ENCODE results near the gene GCKR. TPM values are rescaled to one million over a fixed set of nuclear protein-coding genes. Genes with fewer than 3 reads are reported as not detected.

GCKR gene
- total and polyA plus RNA-seq, 2 donors = 0.11 to 0.49 TPM

GRCh38 chr2:27569398-27569797, 72.8 kb downstream of the GCKR start:
- no peak overlapping the region for H3K27ac ChIP-seq (ENCODE audit: low read depth)
- DNase-seq (ENCODE audit: extremely low spot score) = no peak
- 56% methylated on average over 2 of the region's 2 CpGs for WGBS
- no peak overlapping the region for H3K4me3 ChIP-seq (ENCODE audit: low read depth, low read length)
- H3K4me1 ChIP-seq (ENCODE audit: insufficient read depth) = no peaks in the 10 kb centered on the region
- no peaks in the 10 kb centered on the region for H3K36me3 ChIP-seq (ENCODE audit: insufficient read depth)

- 66% methylated on average over 3 of the region's 3 CpGs for WGBS
- no peak for DNase-seq (ENCODE audit: extremely low spot score)
- H3K36me3 ChIP-seq (ENCODE audit: insufficient read depth) = no peaks in the 10 kb centered on the region
Observed at GRCh38 chr2:27571197-27571596, 74.6 kb downstream of the GCKR start.

DNA sequence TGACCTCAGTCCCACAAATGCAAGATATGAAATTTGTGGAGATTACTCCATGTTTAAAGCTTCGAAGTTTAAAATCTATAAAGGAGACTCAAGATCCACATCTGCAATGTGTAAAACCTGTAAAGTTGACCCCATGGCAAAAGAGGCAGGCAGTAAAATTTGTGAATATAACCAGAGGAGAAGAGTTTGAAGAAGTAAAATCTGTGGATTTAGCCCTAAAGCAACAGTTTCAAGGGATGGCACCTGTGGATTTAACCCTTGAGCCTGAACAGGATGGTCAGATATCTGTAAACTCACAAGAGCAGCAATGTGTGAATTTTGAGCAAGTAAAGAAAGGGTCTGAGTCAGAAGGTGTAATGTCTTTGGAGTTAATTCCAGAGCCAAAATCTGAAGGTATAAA, 75.0 kb downstream of the GCKR start:
- H3K4me3 ChIP-seq (ENCODE audit: low read depth, low read length) = no peak overlapping the region
- no peaks in the 10 kb centered on the region for H3K4me1 ChIP-seq (ENCODE audit: insufficient read depth)
- H3K27ac ChIP-seq (ENCODE audit: low read depth) = no peak overlapping the region
- DNase-seq (ENCODE audit: extremely low spot score) = no peak
- 83% methylated on average over 1 of the region's 1 CpG for WGBS
- no peaks in the 10 kb centered on the region for H3K36me3 ChIP-seq (ENCODE audit: insufficient read depth)

More at GRCh38 chr2:27571197-27571596, 74.6 kb downstream of the GCKR start:
- no peaks in the 10 kb centered on the region for H3K4me1 ChIP-seq (ENCODE audit: insufficient read depth)
- H3K4me3 ChIP-seq (ENCODE audit: low read depth, low read length) = no peak overlapping the region
- H3K27ac ChIP-seq (ENCODE audit: low read depth) = no peak overlapping the region

- Histone ChIP-seq H3K4me3 (ENCODE audit: low read depth, low read length) (no peak overlapping the region), H3K27ac (ENCODE audit: low read depth) (no peak overlapping the region), H3K36me3 (ENCODE audit: insufficient read depth) (no peaks in the 10 kb centered on the region), H3K4me1 (ENCODE audit: insufficient read depth) (no peaks in the 10 kb centered on the region)
- 79% methylated on average over 2 of the region's 2 CpGs for WGBS
- DNase-seq (ENCODE audit: extremely low spot score) = no peak
Observed at GRCh38 chr2:27572439-27572838, 75.8 kb downstream of the GCKR start.

DNA sequence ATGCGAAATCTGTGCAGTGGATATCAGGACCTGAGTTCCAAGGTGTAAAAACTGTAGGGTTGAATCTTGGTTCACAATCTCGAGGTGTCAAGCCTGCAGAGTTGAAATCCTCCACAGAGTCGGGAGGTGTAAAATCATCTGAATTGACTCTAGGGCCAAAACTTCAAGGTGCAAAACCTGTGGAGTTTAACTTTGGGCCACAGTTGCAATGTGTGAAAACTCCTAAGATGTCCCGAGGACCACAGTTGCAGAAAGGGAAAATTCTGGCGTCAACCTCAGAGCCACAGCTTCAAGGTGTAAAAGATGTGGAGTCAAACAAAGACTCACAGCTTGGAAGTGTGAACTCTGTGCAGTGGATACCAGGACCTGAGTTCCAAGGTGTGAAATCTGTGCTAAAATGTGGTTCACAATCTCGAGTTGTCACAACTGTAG, 76.4 kb downstream of the GCKR start:
- 76% methylated on average over 6 of the region's 6 CpGs for WGBS
- DNase-seq (ENCODE audit: extremely low spot score) = no peak

More for the DNA sequence above, 76.4 kb downstream of the GCKR start:
- no peak overlapping the region for H3K4me3 ChIP-seq (ENCODE audit: low read depth, low read length)
- no peak overlapping the region for H3K27ac ChIP-seq (ENCODE audit: low read depth)
- H3K4me1 ChIP-seq (ENCODE audit: insufficient read depth) = no peaks in the 10 kb centered on the region
- no peaks in the 10 kb centered on the region for H3K36me3 ChIP-seq (ENCODE audit: insufficient read depth)

Small RNAs within 50 kb of the gene (small RNA-seq; reads per million reads assigned to genes)
- gene RNU6-986P = not detected

Other genes with a start within 250 kb of the GCKR start
- gene SLC30A3, start 233.8 kb upstream of the GCKR start, total RNA-seq = 0.53 TPM
- gene SLC30A3, start 233.8 kb upstream of the GCKR start, polyA plus RNA-seq = 0.04 TPM
- gene DNAJC5G, start 221.4 kb upstream of the GCKR start, total RNA-seq = 0.42 TPM
- gene DNAJC5G, start 221.4 kb upstream of the GCKR start, polyA plus RNA-seq = not detected
- 2.6 TPM for gene TRIM54, start 214.4 kb upstream of the GCKR start, total RNA-seq
- 0.04 TPM for gene TRIM54, start 214.4 kb upstream of the GCKR start, polyA plus RNA-seq
- 1.1 TPM for gene UCN, start 188.4 kb upstream of the GCKR start, total RNA-seq
- 1.5 TPM for gene UCN, start 188.4 kb upstream of the GCKR start, polyA plus RNA-seq
- gene MPV17, start 173.7 kb upstream of the GCKR start, total RNA-seq = 46.2 TPM
- 89.2 TPM for gene MPV17, start 173.7 kb upstream of the GCKR start, polyA plus RNA-seq
- 37.7 TPM for gene GTF3C2, start 140.1 kb upstream of the GCKR start, total RNA-seq
- 29.9 TPM for gene GTF3C2, start 140.1 kb upstream of the GCKR start, polyA plus RNA-seq
- gene EIF2B4, start 126.5 kb upstream of the GCKR start, total RNA-seq = 11.2 TPM
- gene EIF2B4, start 126.5 kb upstream of the GCKR start, polyA plus RNA-seq = 48.8 TPM
- gene SNX17, start 126.2 kb upstream of the GCKR start, total RNA-seq = 69.8 TPM
- 105 TPM for gene SNX17, start 126.2 kb upstream of the GCKR start, polyA plus RNA-seq
- 6.1 TPM for gene ZNF513, start 116.1 kb upstream of the GCKR start, total RNA-seq
- 19.9 TPM for gene ZNF513, start 116.1 kb upstream of the GCKR start, polyA plus RNA-seq
- 30.0 TPM for gene PPM1G, start 87.2 kb upstream of the GCKR start, total RNA-seq
- gene PPM1G, start 87.2 kb upstream of the GCKR start, polyA plus RNA-seq = 65.5 TPM
- 87.7 TPM for gene NRBP1, start 68.2 kb upstream of the GCKR start, total RNA-seq
- gene NRBP1, start 68.2 kb upstream of the GCKR start, polyA plus RNA-seq = 113 TPM
- 2.5 TPM for gene KRTCAP3, start 54.5 kb upstream of the GCKR start, total RNA-seq
- gene KRTCAP3, start 54.5 kb upstream of the GCKR start, polyA plus RNA-seq = 12.7 TPM
- 37.3 TPM for gene IFT172, start 7.1 kb upstream of the GCKR start, total RNA-seq
- gene IFT172, start 7.1 kb upstream of the GCKR start, polyA plus RNA-seq = 18.6 TPM
- 7.0 TPM for gene FNDC4, start 1.6 kb upstream of the GCKR start, total RNA-seq
- 10.5 TPM for gene FNDC4, start 1.6 kb upstream of the GCKR start, polyA plus RNA-seq
- gene ZNF512, start 86.2 kb downstream of the GCKR start, total RNA-seq = 40.2 TPM
- gene ZNF512, start 86.2 kb downstream of the GCKR start, polyA plus RNA-seq = 31.6 TPM
- 11.1 TPM for gene CCDC121, start 132.2 kb downstream of the GCKR start, total RNA-seq
- gene CCDC121, start 132.2 kb downstream of the GCKR start, polyA plus RNA-seq = 5.4 TPM
- gene GPN1, start 132.2 kb downstream of the GCKR start, total RNA-seq = 28.7 TPM
- gene GPN1, start 132.2 kb downstream of the GCKR start, polyA plus RNA-seq = 25.6 TPM
- 28.2 TPM for gene SUPT7L, start 166.8 kb downstream of the GCKR start, total RNA-seq
- gene SUPT7L, start 166.8 kb downstream of the GCKR start, polyA plus RNA-seq = 23.3 TPM
- 22.6 TPM for gene SLC4A1AP, start 167.1 kb downstream of the GCKR start, total RNA-seq
- gene SLC4A1AP, start 167.1 kb downstream of the GCKR start, polyA plus RNA-seq = 16.3 TPM

All from urinary bladder (tissue), 4 donors.